CD14-positive monocyte (primary cell): Measurements from ENCODE around the gene ZNF724. TPM values are rescaled to one million over a fixed set of nuclear protein-coding genes. Genes with fewer than 3 reads are reported as not detected.
"Not testable (repeated sequence)": the region's sequence is repeated elsewhere in the genome, so short reads cannot be mapped to it uniquely, and the experiment has no call there.

Source experiments
- DNase-seq, 3 donors: peaks; one replicate each; pipeline ENCODE4 v3.0.0-alpha.2; 2011 to 2022
- H2AFZ ChIP-seq: 2 replicates; pipeline ENCODE4 v1.6.0; 2012; ENCODE audit warnings: mild to moderate bottlenecking, low read depth, low read length, inconsistent platforms; ENCODE audit not compliant: insufficient read depth, poor library complexity, severe bottlenecking
- H3K27ac ChIP-seq, 2 donors: 1 replicate in 1 of 2; 2 replicates in 1 of 2; pipeline ENCODE4 v1.5.1; 2012 to 2013; ENCODE audit warnings: low read length in 2 of 2, control low read depth in 1 of 2, inconsistent platforms in 1 of 2, low read depth in 1 of 2, mild to moderate bottlenecking in 1 of 2
- H3K27me3 ChIP-seq, 2 donors: one replicate each; pipeline versions ENCODE4 v1.6.0 to v1.6.1; 2011 to 2013; ENCODE audit warnings: low read length in 2 of 2; ENCODE audit not compliant: control insufficient read depth in 2 of 2, insufficient read depth in 2 of 2
- H3K36me3 ChIP-seq, 2 donors: replicated peaks in 1 of 2; 1 replicate in 1 of 2; 2 replicates in 1 of 2; pipeline versions ENCODE4 v1.5.1 to v1.6.1; 2012 to 2013; ENCODE audit warnings: low read length in 2 of 2, control low read depth in 1 of 2, inconsistent platforms in 1 of 2, mild to moderate bottlenecking in 1 of 2; ENCODE audit not compliant: insufficient read depth in 2 of 2, control insufficient read depth in 1 of 2
- H3K4me1 ChIP-seq, 2 donors: 1 replicate in 1 of 2; 2 replicates in 1 of 2; pipeline versions ENCODE4 v1.5.1 to v1.6.1; 2012 to 2013; ENCODE audit warnings: low read length in 2 of 2, control low read depth in 1 of 2, inconsistent platforms in 1 of 2, mild to moderate bottlenecking in 1 of 2, moderate library complexity in 1 of 2; ENCODE audit not compliant: insufficient read depth in 2 of 2, control insufficient read depth in 1 of 2
- H3K4me2 ChIP-seq: replicated peaks from 2 replicates; pipeline ENCODE3; 2012; ENCODE audit warnings: low read length, moderate library complexity, mild to moderate bottlenecking; ENCODE audit not compliant: poor library complexity, severe bottlenecking; ENCODE audit errors: extremely low read depth
- H3K4me3 ChIP-seq, 3 experiments: fragments of 200-600 bp in 1 of 3; sonication (generic) in 1 of 3; replicated peaks in 1 of 3; 1 replicate in 2 of 3; 2 replicates in 1 of 3; pipeline ENCODE4 v1.5.1; 2011 to 2013; ENCODE audit warnings: low read length in 3 of 3, mild to moderate bottlenecking in 3 of 3, control low read depth in 2 of 3, low read depth in 2 of 3, inconsistent platforms in 1 of 3, moderate library complexity in 1 of 3
- H3K79me2 ChIP-seq: 2 replicates; pipeline ENCODE4 v1.6.0; 2012; ENCODE audit warnings: mild to moderate bottlenecking, control low read depth, inconsistent platforms, low read length, moderate library complexity; ENCODE audit not compliant: insufficient read depth
- H3K9ac ChIP-seq: 2 replicates; pipeline ENCODE4 v1.6.0; 2017; ENCODE audit warnings: low read length, mild to moderate bottlenecking; ENCODE audit not compliant: insufficient read depth, poor library complexity, severe bottlenecking
- H3K9me3 ChIP-seq, 2 donors: replicated peaks in 1 of 2; 1 replicate in 1 of 2; 2 replicates in 1 of 2; pipeline versions ENCODE4 v1.5.1 to v1.6.1; 2012 to 2013; ENCODE audit warnings: low read length in 2 of 2, control low read depth in 1 of 2; ENCODE audit not compliant: control insufficient read depth in 1 of 2, insufficient read depth in 1 of 2
- H4K20me1 ChIP-seq: 2 replicates; pipeline ENCODE4 v1.6.0; 2012; ENCODE audit warnings: mild to moderate bottlenecking, low read length, control low read depth, moderate library complexity; ENCODE audit not compliant: insufficient read depth
- H3K27ac Mint-ChIP-seq, 7 donors: one replicate each; pipeline ENCODE4 v1.8.0; 2020; ENCODE audit warnings: mild to moderate bottlenecking in 7 of 7, mixed read lengths in 7 of 7, moderate library complexity in 6 of 7, inconsistent platforms in 2 of 7
- H3K27me3 Mint-ChIP-seq, 3 donors: one replicate each; pipeline ENCODE4 v1.8.0; 2021 to 2022; ENCODE audit warnings: low read depth in 3 of 3, mild to moderate bottlenecking in 3 of 3, mixed read lengths in 3 of 3, moderate library complexity in 3 of 3, inconsistent platforms in 1 of 3
- H3K36me3 Mint-ChIP-seq, 2 donors: one replicate each; pipeline ENCODE4 v1.8.0; 2020; ENCODE audit warnings: mixed read lengths in 2 of 2, inconsistent platforms in 1 of 2, mild to moderate bottlenecking in 1 of 2
- H3K4me1 Mint-ChIP-seq: one replicate; pipeline ENCODE4 v1.8.0; 2020; ENCODE audit warnings: mild to moderate bottlenecking, mixed read lengths
- H3K4me3 Mint-ChIP-seq, 2 donors: one replicate each; pipeline ENCODE4 v1.8.0; 2020; ENCODE audit warnings: mild to moderate bottlenecking in 2 of 2, mixed read lengths in 2 of 2, moderate library complexity in 1 of 2
- H3K9me3 Mint-ChIP-seq, 7 donors: one replicate each; pipeline ENCODE4 v1.8.0; 2020 to 2022; ENCODE audit warnings: mixed read lengths in 7 of 7, mild to moderate bottlenecking in 6 of 7, moderate library complexity in 6 of 7, inconsistent platforms in 2 of 7
- CTCF ChIP-seq: fragments of 200-600 bp; IDR thresholded peaks from one replicate; pipeline ENCODE4 v1.8.0; 2022; ENCODE audit warnings: antibody characterized with exemption, mild to moderate bottlenecking
- WGBS: methylation state at CpG from one replicate; pipeline ENCODE4 v1.1.5; 2013; ENCODE audit warnings: missing lambda C conversion rate; ENCODE audit not compliant: insufficient coverage; 5-methylcytosine and 5-hydroxymethylcytosine counted together
- intact Hi-C, 2 donors: fragments of 100-400 bp; cut with micrococcal nuclease; formaldehyde crosslinking; loops; one replicate each; pipeline versions ENCODE4 v1.15.0 to v1.15.1; 2023
- polyA plus RNA-seq, 3 donors: library from polyadenylated mRNA; depleted of rRNA in 1 of 3; unstranded in 2 of 3; stranded (reverse) in 1 of 3; fragments of 300-500 nt in 2 of 3; fragments of >200 nt in 1 of 3; fragmentation: Illumina TruSeq in 2 of 3; gene quantifications; 1 replicate in 2 of 3; 2 replicates in 1 of 3; pipeline ENCODE4 v1.2.3, GENCODE V29; 2012 to 2021

ZNF724 gene
- polyA plus RNA-seq, 3 donors = 0.25 to 0.59 (median 0.40) TPM

- Histone ChIP-seq H3K4me1 (no peaks in the 10 kb centered on the region), H3K9me3 (peaks cover 18 to 49% of the 10 kb centered on the region in 2 donors), H4K20me1 (no peaks in the 10 kb centered on the region), H3K36me3 (no peaks in the 10 kb centered on the region), H3K9ac (no peak overlapping the region), H3K27ac (no peak overlapping the region), H3K27me3 (no peaks in the 10 kb centered on the region), H3K79me2 (no peaks in the 10 kb centered on the region), H3K4me3 (no peak overlapping the region), H3K4me2 (no peak overlapping the region), H2AFZ (no peak overlapping the region)
- WGBS = no CpG with 5 or more reads among the region's 1 CpG
- Mint-ChIP-seq H3K36me3 (peaks cover 0 to 3% of the 10 kb centered on the region in 2 donors), H3K27me3 (peaks cover 1 to 4% (median 1%) of the 10 kb centered on the region in 3 donors), H3K4me1 (no peaks in the 10 kb centered on the region), H3K4me3 (no peak overlapping the region), H3K27ac (no peak overlapping the region), H3K9me3 (peaks cover 26 to 66% (median 40%) of the 10 kb centered on the region in 7 donors)
- no peak for DNase-seq
- intact Hi-C loops = no loop called here
- no peak for TF ChIP-seq CTCF
Observed at GRCh38 chr19:23285948-23286347, 35.8 kb upstream of the ZNF724 start.

- H3K4me2 ChIP-seq, H3K4me1 Mint-ChIP-seq, H3K4me1 ChIP-seq, H3K4me3 Mint-ChIP-seq, H3K4me3 ChIP-seq, H3K79me2 ChIP-seq, H3K36me3 Mint-ChIP-seq, H3K27ac Mint-ChIP-seq, H3K27ac ChIP-seq, H3K27me3 Mint-ChIP-seq, H3K27me3 ChIP-seq, H3K9ac ChIP-seq, H4K20me1 ChIP-seq, intact Hi-C loops, DNase-seq, H2AFZ ChIP-seq, H3K36me3 ChIP-seq: not testable (repeated sequence)
- H3K9me3 Mint-ChIP-seq = peaks cover 23 to 64% (median 42%) of the 10 kb centered on the region in 7 donors
- no CpG with 5 or more reads among the region's 2 CpGs for whole genome bisulfite sequencing
- peaks cover 23 to 49% of the 10 kb centered on the region in 2 donors for H3K9me3 ChIP-seq
Observed at GRCh38 chr19:23285326-23285725, 35.1 kb upstream of the ZNF724 start.
